Measurements from ENCODE around the gene DUS4L.

GRCh38 chr7:107615910-107616680 is 52.3 kb downstream of the DUS4L start:
- TF ChIP-seq, protein P1, sequence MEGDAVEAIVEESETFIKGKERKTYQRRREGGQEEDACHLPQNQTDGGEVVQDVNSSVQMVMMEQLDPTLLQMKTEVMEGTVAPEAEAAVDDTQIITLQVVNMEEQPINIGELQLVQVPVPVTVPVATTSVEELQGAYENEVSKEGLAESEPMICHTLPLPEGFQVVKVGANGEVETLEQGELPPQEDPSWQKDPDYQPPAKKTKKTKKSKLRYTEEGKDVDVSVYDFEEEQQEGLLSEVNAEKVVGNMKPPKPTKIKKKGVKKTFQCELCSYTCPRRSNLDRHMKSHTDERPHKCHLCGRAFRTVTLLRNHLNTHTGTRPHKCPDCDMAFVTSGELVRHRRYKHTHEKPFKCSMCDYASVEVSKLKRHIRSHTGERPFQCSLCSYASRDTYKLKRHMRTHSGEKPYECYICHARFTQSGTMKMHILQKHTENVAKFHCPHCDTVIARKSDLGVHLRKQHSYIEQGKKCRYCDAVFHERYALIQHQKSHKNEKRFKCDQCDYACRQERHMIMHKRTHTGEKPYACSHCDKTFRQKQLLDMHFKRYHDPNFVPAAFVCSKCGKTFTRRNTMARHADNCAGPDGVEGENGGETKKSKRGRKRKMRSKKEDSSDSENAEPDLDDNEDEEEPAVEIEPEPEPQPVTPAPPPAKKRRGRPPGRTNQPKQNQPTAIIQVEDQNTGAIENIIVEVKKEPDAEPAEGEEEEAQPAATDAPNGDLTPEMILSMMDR (conservative IDR thresholded peaks at IDR 0.05; ENCODE audit: low read depth, low read length) = no peak
- TF ChIP-seq EZH2 (IDR thresholded peaks at IDR 0.05; ENCODE audit: borderline replicate concordance, low read depth, low read length, poor library complexity, severe bottlenecking) = no peak
